ENCODE results near the gene SPG7.
A peak's percentile ranks its signal among the peaks of the same experiment; 100 is the strongest.

Gene SPG7

GRCh38 chr16:89484041-89484501 lies 24.1 kb upstream of the SPG7 start:
- H3K27ac ChIP-seq = peak overlapping the region in 7 of 21 experiments; percentile 19 to 80 (median 70)

GRCh38 chr16:89484923-89485679 lies 23.1 kb upstream of the SPG7 start:
- H3K4me3 ChIP-seq = peak overlapping the region in 1 of 7 experiments; percentile 1
- H3K27ac ChIP-seq = peak overlapping the region in 9 of 21 experiments; percentile 13 to 80 (median 54)

More at GRCh38 chr16:89484041-89484501, 24.1 kb upstream of the SPG7 start:
- H3K4me3 ChIP-seq = no peak overlapping the region

- no peak overlapping the region for H3K4me3 ChIP-seq
- peak overlapping the region in 7 of 21 experiments; percentile 13 to 80 (median 58) for H3K27ac ChIP-seq
Measured at GRCh38 chr16:89485701-89486246, 22.4 kb upstream of the SPG7 start.

- H3K27ac ChIP-seq = peak overlapping the region; percentile 92 to 100 (median 98)
- peak overlapping the region; percentile 75 to 98 (median 88) for H3K4me3 ChIP-seq
Measured at GRCh38 chr16:89489040-89489897, 18.9 kb upstream of the SPG7 start.

GRCh38 chr16:89489898-89490438 lies 18.2 kb upstream of the SPG7 start:
- Histone ChIP-seq H3K27ac (peak overlapping the region; percentile 92 to 100 (median 98)), H3K4me3 (peak overlapping the region; percentile 75 to 98 (median 88))

GRCh38 chr16:89490439-89491237 lies 17.6 kb upstream of the SPG7 start, which contains the start of gene ANKRD11:
Gene ANKRD11 (minus strand): TSS chr16:89490561. CDS start chr16:89317019, 173,542 bp downstream.
- Histone ChIP-seq H3K27ac (peak within 1 kb of the TSS; percentile 92 to 100 (median 98)), H3K4me3 (peak within 1 kb of the TSS; percentile 77 to 98 (median 88))

- H3K27ac ChIP-seq = peak overlapping the region; percentile 71 to 99 (median 94)
- peak overlapping the region; percentile 77 to 98 (median 88) for H3K4me3 ChIP-seq
Measured at GRCh38 chr16:89491238-89491869, 16.8 kb upstream of the SPG7 start.

GRCh38 chr16:89491974-89492687 lies 16.1 kb upstream of the SPG7 start:
- Histone ChIP-seq H3K4me3 (peak overlapping the region in 4 of 7 experiments; percentile 77 to 98 (median 92)), H3K27ac (peak overlapping the region in 9 of 21 experiments; percentile 90 to 99 (median 96))

GRCh38 chr16:89493776-89494175 lies 14.4 kb upstream of the SPG7 start:
- no peak overlapping the region for H3K4me3 ChIP-seq
- no peak overlapping the region for H3K27ac ChIP-seq

- no peak overlapping the region for H3K27ac ChIP-seq
- no peak overlapping the region for H3K4me3 ChIP-seq
Measured at GRCh38 chr16:89495121-89495520, 13.1 kb upstream of the SPG7 start.

- Histone ChIP-seq H3K4me3 (no peak overlapping the region), H3K27ac (no peak overlapping the region)
Measured at GRCh38 chr16:89498839-89499238, 9.4 kb upstream of the SPG7 start.

GRCh38 chr16:89499767-89500166 lies 8.4 kb upstream of the SPG7 start:
- no peak overlapping the region for H3K4me3 ChIP-seq
- no peak overlapping the region for H3K27ac ChIP-seq

GRCh38 chr16:89502081-89502843 lies 5.9 kb upstream of the SPG7 start:
- Histone ChIP-seq H3K4me3 (no peak overlapping the region), H3K27ac (no peak overlapping the region)

- Histone ChIP-seq H3K4me3 (no peak overlapping the region), H3K27ac (no peak overlapping the region)
Measured at GRCh38 chr16:89504091-89504490, 4.1 kb upstream of the SPG7 start.

GRCh38 chr16:89505204-89506112 lies 2.7 kb upstream of the SPG7 start:
- peak overlapping the region in 2 of 7 experiments; percentile 1 to 16 for H3K4me3 ChIP-seq
- peak overlapping the region in 19 of 21 experiments; percentile 26 to 89 (median 76) for H3K27ac ChIP-seq

- Histone ChIP-seq H3K4me3 (peak overlapping the region in 1 of 7 experiments; percentile 16), H3K27ac (peak overlapping the region in 17 of 21 experiments; percentile 26 to 89 (median 76))
Measured at GRCh38 chr16:89506113-89506504, 2.1 kb upstream of the SPG7 start.
